ENCODE results near the gene USP17L30. TPM values are rescaled to one million over a fixed set of nuclear protein-coding genes. Genes with fewer than 3 reads are reported as not detected.
"Not testable (repeated sequence)": the region's sequence is repeated elsewhere in the genome, so short reads cannot be mapped to it uniquely, and the experiment has no call there.

USP17L30 gene
- total RNA-seq, result not detected

- not testable (repeated sequence) for H3K36me3 Mint-ChIP-seq; H3K27ac Mint-ChIP-seq; ATAC-seq; H3K9me3 Mint-ChIP-seq; DNase-seq (ENCODE audit: low spot score in 2 of 2)
Measured at GRCh38 chr4:9362829-9363228, at the start of gene USP17L30. Gene USP17L30 (plus strand): TSS chr4:9363129. CDS start chr4:9363129, 0 bp downstream.

- H3K27ac Mint-ChIP-seq; DNase-seq (ENCODE audit: low spot score in 2 of 2); H3K36me3 Mint-ChIP-seq; ATAC-seq; H3K9me3 Mint-ChIP-seq: not testable (repeated sequence)
Measured at GRCh38 chr4:9324191-9324590, 38.7 kb upstream of the USP17L30 start.

- ATAC-seq; DNase-seq (ENCODE audit: low spot score in 2 of 2); H3K9me3 Mint-ChIP-seq; H3K27ac Mint-ChIP-seq; H3K36me3 Mint-ChIP-seq: not testable (repeated sequence)
Measured at GRCh38 chr4:9324865-9325264, 38.1 kb upstream of the USP17L30 start, which contains the start of gene USP17L24. Gene USP17L24 (plus strand): TSS chr4:9325165. CDS start chr4:9325165, 0 bp downstream.

- not testable (repeated sequence) for DNase-seq (ENCODE audit: low spot score in 2 of 2); ATAC-seq; H3K9me3 Mint-ChIP-seq; H3K36me3 Mint-ChIP-seq; H3K27ac Mint-ChIP-seq
Measured at GRCh38 chr4:9329611-9330010, 33.3 kb upstream of the USP17L30 start, which contains the start of gene USP17L25. Gene USP17L25 (plus strand): TSS chr4:9329911. CDS start chr4:9329911, 0 bp downstream.

GRCh38 chr4:9334358-9334757 is 28.6 kb upstream of the USP17L30 start, which contains the start of gene USP17L26:
Gene USP17L26 (plus strand): TSS chr4:9334658. CDS start chr4:9334658, 0 bp downstream.
- ATAC-seq, result not testable (repeated sequence)

GRCh38 chr4:9339103-9339502 is 23.8 kb upstream of the USP17L30 start, which contains the start of gene USP17L5:
Gene USP17L5 (plus strand): TSS chr4:9339403. CDS start chr4:9339403, 0 bp downstream.
- not testable (repeated sequence) for ATAC-seq; H3K9me3 Mint-ChIP-seq; DNase-seq (ENCODE audit: low spot score in 2 of 2); H3K36me3 Mint-ChIP-seq; H3K27ac Mint-ChIP-seq

More at GRCh38 chr4:9334358-9334757, 28.6 kb upstream of the USP17L30 start, which contains the start of gene USP17L26:
- not testable (repeated sequence) for DNase-seq (ENCODE audit: low spot score in 2 of 2); H3K36me3 Mint-ChIP-seq; H3K27ac Mint-ChIP-seq; H3K9me3 Mint-ChIP-seq

- not testable (repeated sequence) for H3K36me3 Mint-ChIP-seq; H3K9me3 Mint-ChIP-seq; H3K27ac Mint-ChIP-seq; DNase-seq (ENCODE audit: low spot score in 2 of 2); ATAC-seq
Measured at GRCh38 chr4:9343848-9344247, 19.1 kb upstream of the USP17L30 start, which contains the start of gene USP17L27. Gene USP17L27 (plus strand): TSS chr4:9344148. CDS start chr4:9344148, 0 bp downstream.

GRCh38 chr4:9348593-9348992 is 14.3 kb upstream of the USP17L30 start, which contains the start of gene USP17L28:
Gene USP17L28 (plus strand): TSS chr4:9348893. CDS start chr4:9348893, 0 bp downstream.
- H3K27ac Mint-ChIP-seq; H3K36me3 Mint-ChIP-seq; DNase-seq (ENCODE audit: low spot score in 2 of 2); H3K9me3 Mint-ChIP-seq; ATAC-seq: not testable (repeated sequence)

- H3K9me3 Mint-ChIP-seq; H3K27ac Mint-ChIP-seq; H3K36me3 Mint-ChIP-seq; ATAC-seq; DNase-seq (ENCODE audit: low spot score in 2 of 2): not testable (repeated sequence)
Measured at GRCh38 chr4:9350866-9351265, 12.1 kb upstream of the USP17L30 start.

- not testable (repeated sequence) for DNase-seq (ENCODE audit: low spot score in 2 of 2); H3K9me3 Mint-ChIP-seq; ATAC-seq; H3K27ac Mint-ChIP-seq; H3K36me3 Mint-ChIP-seq
Measured at GRCh38 chr4:9353338-9353737, 9.6 kb upstream of the USP17L30 start, which contains the start of gene USP17L29. Gene USP17L29 (plus strand): TSS chr4:9353638. CDS start chr4:9353638, 0 bp downstream.

- ATAC-seq; H3K36me3 Mint-ChIP-seq; DNase-seq (ENCODE audit: low spot score in 2 of 2); H3K9me3 Mint-ChIP-seq; H3K27ac Mint-ChIP-seq: not testable (repeated sequence)
Measured at GRCh38 chr4:9379881-9380280, 17.0 kb downstream of the USP17L30 start.

GRCh38 chr4:9381012-9381534 is 18.1 kb downstream of the USP17L30 start:
- peak overlapping the region in 1 of 2 donors; percentile 33 for H3K27ac Mint-ChIP-seq
- not testable (repeated sequence) for H3K36me3 Mint-ChIP-seq, H3K9me3 Mint-ChIP-seq
- DNase-seq (ENCODE audit: low spot score in 2 of 2) (peak; percentile 57 to 78), ATAC-seq (peak; percentile 33 to 56)

GRCh38 chr4:9384126-9384525 is 21.2 kb downstream of the USP17L30 start:
- Mint-ChIP-seq H3K36me3 (no peaks in the 10 kb centered on the region), H3K9me3 (no peaks in the 10 kb centered on the region), H3K27ac (no peak overlapping the region)
- no peak for DNase-seq (ENCODE audit: low spot score in 2 of 2)
- no peak for ATAC-seq

GRCh38 chr4:9389001-9389400 is 26.1 kb downstream of the USP17L30 start:
- DNase-seq (ENCODE audit: low spot score in 2 of 2); H3K36me3 Mint-ChIP-seq; ATAC-seq; H3K9me3 Mint-ChIP-seq; H3K27ac Mint-ChIP-seq: not testable (repeated sequence)

GRCh38 chr4:9405774-9406173 is 42.8 kb downstream of the USP17L30 start:
- not testable (repeated sequence) for DNase-seq (ENCODE audit: low spot score in 2 of 2); H3K36me3 Mint-ChIP-seq; ATAC-seq; H3K27ac Mint-ChIP-seq; H3K9me3 Mint-ChIP-seq

GRCh38 chr4:9406491-9406890 is 43.6 kb downstream of the USP17L30 start:
- ATAC-seq; H3K9me3 Mint-ChIP-seq; DNase-seq (ENCODE audit: low spot score in 2 of 2): not testable (repeated sequence)

GRCh38 chr4:9409793-9410192 is 46.9 kb downstream of the USP17L30 start:
- DNase-seq (ENCODE audit: low spot score in 2 of 2) (no peak), ATAC-seq (no peak)
- Mint-ChIP-seq H3K36me3 (peaks cover 4 to 12% of the 10 kb centered on the region in 2 donors), H3K27ac (no peak overlapping the region), H3K9me3 (peaks cover 14 to 17% of the 10 kb centered on the region in 2 donors)

More at GRCh38 chr4:9406491-9406890, 43.6 kb downstream of the USP17L30 start:
- H3K36me3 Mint-ChIP-seq, H3K27ac Mint-ChIP-seq: not testable (repeated sequence)
